DMS 273 treated with DMSO at 0.1 percent for 48 hours (cell line): Measurements from ENCODE around the gene ZNF813.

Experiments
- DNase-seq: peaks from one replicate; lab custom pipeline; 2025; lab: John Stamatoyannopoulos, UW

ZNF813 gene

GRCh38 chr19:53520547-53521372, 53.2 kb downstream of the ZNF813 start:
- DNase-seq = peak; percentile 94

GRCh38 chr19:53521373-53522202, 54.1 kb downstream of the ZNF813 start:
- no peak for DNase-seq

- no peak for DNase-seq
Observed at GRCh38 chr19:53525922-53526321, 58.4 kb downstream of the ZNF813 start.

GRCh38 chr19:53530622-53531021, 63.1 kb downstream of the ZNF813 start:
- no peak for DNase-seq

GRCh38 chr19:53531457-53531856, 63.9 kb downstream of the ZNF813 start:
- DNase-seq = no peak

GRCh38 chr19:53532362-53532761, 64.8 kb downstream of the ZNF813 start:
- no peak for DNase-seq

- DNase-seq = no peak
Observed at GRCh38 chr19:53536225-53536548, 68.7 kb downstream of the ZNF813 start.

GRCh38 chr19:53537121-53537520, 69.6 kb downstream of the ZNF813 start:
- DNase-seq = no peak

GRCh38 chr19:53537521-53538377, 70.2 kb downstream of the ZNF813 start, which contains the start of gene ZNF331:
Gene ZNF331 (plus strand): TSS chr19:53538145. CDS start chr19:53569377, 31,232 bp downstream.
- peak; percentile 47 for DNase-seq

- no peak for DNase-seq
Observed at GRCh38 chr19:53538378-53539109, 71.0 kb downstream of the ZNF813 start.

- DNase-seq = no peak
Observed at GRCh38 chr19:53540091-53540490, 72.6 kb downstream of the ZNF813 start.

- no peak for DNase-seq
Observed at GRCh38 chr19:53541971-53542370, 74.4 kb downstream of the ZNF813 start.

- DNase-seq = no peak
Observed at GRCh38 chr19:53545271-53546065, 77.9 kb downstream of the ZNF813 start.
